H9 (cell line): Measurements from ENCODE around the gene PEG3. TPM values are rescaled to one million over a fixed set of nuclear protein-coding genes. Genes with fewer than 3 reads are reported as not detected.
A peak's percentile ranks its signal among the peaks of the same experiment; 100 is the strongest.

Experiments used
- DNase-seq: peaks from one replicate; pipeline ENCODE4 v3.0.0-alpha.2; 2017
- H2AFZ ChIP-seq: one replicate; pipeline ENCODE4 v1.6.1; 2013; ENCODE audit warnings: mild to moderate bottlenecking, low read length, control low read depth, moderate library complexity
- H2AK5ac ChIP-seq: 2 replicates; pipeline ENCODE4 v1.6.1; 2013; ENCODE audit warnings: low read length, control low read depth, mixed read lengths; ENCODE audit not compliant: insufficient read length
- H2BK120ac ChIP-seq: one replicate; pipeline ENCODE4 v1.6.1; 2013; ENCODE audit warnings: low read depth, mild to moderate bottlenecking, low read length, control low read depth, inconsistent platforms; ENCODE audit not compliant: poor library complexity, severe bottlenecking
- H2BK12ac ChIP-seq: 2 replicates; pipeline ENCODE4 v1.6.1; 2013; ENCODE audit warnings: low read length, control low read depth, mixed read lengths, low read depth; ENCODE audit not compliant: insufficient read length
- H2BK15ac ChIP-seq: 2 replicates; pipeline ENCODE4 v1.6.1; 2013; ENCODE audit warnings: low read depth, low read length, control low read depth
- H2BK20ac ChIP-seq: one replicate; pipeline ENCODE4 v1.6.1; 2013; ENCODE audit warnings: low read depth, mild to moderate bottlenecking, low read length, control low read depth, inconsistent platforms; ENCODE audit not compliant: poor library complexity, severe bottlenecking
- H2BK5ac ChIP-seq: 2 replicates; pipeline ENCODE4 v1.6.1; 2013; ENCODE audit warnings: low read length, control low read depth, mixed read lengths; ENCODE audit not compliant: insufficient read length
- H3K14ac ChIP-seq: 2 replicates; pipeline ENCODE4 v1.6.1; 2013; ENCODE audit warnings: low read length, control low read depth; ENCODE audit not compliant: insufficient read depth
- H3K18ac ChIP-seq: 2 replicates; pipeline ENCODE4 v1.6.1; 2013; ENCODE audit warnings: low read depth, mild to moderate bottlenecking, mixed read lengths, low read length, control low read depth; ENCODE audit not compliant: insufficient read length
- H3K23ac ChIP-seq: 2 replicates; pipeline ENCODE4 v1.6.1; 2013; ENCODE audit warnings: low read length, control low read depth, mixed read lengths, low read depth; ENCODE audit not compliant: insufficient read length
- H3K23me2 ChIP-seq: 2 replicates; pipeline ENCODE4 v1.6.1; 2013; ENCODE audit warnings: low read depth, mild to moderate bottlenecking, mixed read lengths, low read length, control low read depth; ENCODE audit not compliant: insufficient read length, poor library complexity, severe bottlenecking
- H3K27ac ChIP-seq: 2 replicates; pipeline ENCODE4 v1.5.1; 2013; ENCODE audit warnings: low read length, control low read depth, mixed read lengths, low read depth; ENCODE audit not compliant: insufficient read length
- H3K27me3 ChIP-seq: 2 replicates; pipeline ENCODE4 v1.6.1; 2013; ENCODE audit warnings: low read length, control low read depth, inconsistent platforms; ENCODE audit not compliant: insufficient read depth
- H3K4ac ChIP-seq: 2 replicates; pipeline ENCODE4 v1.6.1; 2013; ENCODE audit warnings: low read depth, mild to moderate bottlenecking, control low read depth, inconsistent platforms, low read length, moderate library complexity
- H3K4me1 ChIP-seq: 2 replicates; pipeline ENCODE4 v1.6.1; 2013; ENCODE audit warnings: low read length, control low read depth, inconsistent platforms; ENCODE audit not compliant: insufficient read depth
- H3K4me2 ChIP-seq: 2 replicates; pipeline ENCODE4 v1.6.1; 2013; ENCODE audit warnings: low read length, control low read depth, mixed read lengths; ENCODE audit not compliant: insufficient read length, insufficient read depth
- H3K56ac ChIP-seq: 2 replicates; pipeline ENCODE4 v1.6.1; 2013; ENCODE audit warnings: low read depth, mild to moderate bottlenecking, mixed read lengths, low read length, control low read depth; ENCODE audit not compliant: insufficient read length
- H3K79me1 ChIP-seq: 2 replicates; pipeline ENCODE4 v1.6.1; 2013; ENCODE audit warnings: low read depth, mild to moderate bottlenecking, moderate library complexity, low read length, control low read depth, inconsistent platforms; ENCODE audit not compliant: insufficient read depth, poor library complexity, severe bottlenecking
- H3K79me2 ChIP-seq: 2 replicates; pipeline ENCODE4 v1.6.1; 2013; ENCODE audit warnings: low read length, control low read depth, inconsistent platforms; ENCODE audit not compliant: insufficient read depth
- H3K9ac ChIP-seq: 2 replicates; pipeline ENCODE4 v1.6.1; 2013; ENCODE audit warnings: low read length, control low read depth, mixed read lengths; ENCODE audit not compliant: insufficient read length; ENCODE audit errors: extremely low read depth
- H3K9me3 ChIP-seq: one replicate; pipeline ENCODE4 v1.6.1; 2013; ENCODE audit warnings: low read depth, low read length, inconsistent platforms; ENCODE audit not compliant: control insufficient read depth
- H3T11ph ChIP-seq: one replicate; pipeline ENCODE4 v1.6.1; 2013; ENCODE audit warnings: mild to moderate bottlenecking, low read length, control low read depth, inconsistent platforms
- H4K20me1 ChIP-seq: one replicate; pipeline ENCODE4 v1.6.1; 2013; ENCODE audit not compliant: control insufficient read depth, insufficient read length, insufficient read depth
- H4K5ac ChIP-seq: 2 replicates; pipeline ENCODE4 v1.6.1; 2013; ENCODE audit warnings: low read depth, mild to moderate bottlenecking, mixed read lengths, low read length, control low read depth; ENCODE audit not compliant: insufficient read length
- H4K8ac ChIP-seq: replicated peaks from 2 replicates; pipeline ENCODE4 v1.6.1; 2013; ENCODE audit warnings: low read length, control low read depth, mixed read lengths, low read depth; ENCODE audit not compliant: insufficient read length
- H4K91ac ChIP-seq: 2 replicates; pipeline ENCODE4 v1.6.1; 2013; ENCODE audit warnings: low read depth, mild to moderate bottlenecking, moderate library complexity, mixed read lengths, low read length, control low read depth; ENCODE audit not compliant: insufficient read length
- H3K27ac Mint-ChIP-seq, 3 experiments: 2 replicates in 2 of 3; 3 replicates in 1 of 3; pipeline ENCODE4 v1.8.0; 2020 to 2021; ENCODE audit warnings: mixed read lengths in 3 of 3, mild to moderate bottlenecking in 1 of 3, moderate library complexity in 1 of 3
- H3K27me3 Mint-ChIP-seq: 2 replicates; pipeline ENCODE4 v1.8.0; 2021; ENCODE audit warnings: low read depth, mild to moderate bottlenecking, moderate library complexity, mixed read lengths
- H3K36me3 Mint-ChIP-seq, 3 experiments: 2 replicates in 2 of 3; 3 replicates in 1 of 3; pipeline ENCODE4 v1.8.0; 2020 to 2021; ENCODE audit warnings: low read depth in 3 of 3, mixed read lengths in 3 of 3; ENCODE audit not compliant: insufficient read depth in 1 of 3
- H3K4me1 Mint-ChIP-seq, 2 experiments: 2 replicates each; pipeline ENCODE4 v1.8.0; 2020; ENCODE audit warnings: mixed read lengths in 2 of 2
- H3K4me3 Mint-ChIP-seq, 2 experiments: 2 replicates in 1 of 2; 3 replicates in 1 of 2; pipeline ENCODE4 v1.8.0; 2020 to 2021; ENCODE audit warnings: mild to moderate bottlenecking in 2 of 2, mixed read lengths in 2 of 2, moderate library complexity in 1 of 2
- H3K9me3 Mint-ChIP-seq, 2 experiments: 2 replicates in 1 of 2; 3 replicates in 1 of 2; pipeline ENCODE4 v1.8.0; 2020; ENCODE audit warnings: mild to moderate bottlenecking in 2 of 2, mixed read lengths in 2 of 2, moderate library complexity in 1 of 2
- CTCF ChIP-seq: fragments of 200-600 bp; sonication (generic); conservative IDR thresholded peaks from 3 replicates; pipeline ENCODE4 v1.8.0; 2021; ENCODE audit warnings: antibody characterized with exemption, mild to moderate bottlenecking
- WGBS: extraction: QIAGEN DNeasy Blood & Tissue Kit; methylation state at CpG from one replicate; pipeline ENCODE4 v1.1.7; 2013; ENCODE audit warnings: missing lambda C conversion rate, low lambda C conversion rate, mixed read lengths; ENCODE audit not compliant: insufficient read length; ENCODE audit errors: extremely low coverage; 5-methylcytosine and 5-hydroxymethylcytosine counted together
- total RNA-seq: library from RNA; stranded (reverse); gene quantifications from 2 replicates; pipeline ENCODE4 v1.2.1, GENCODE V29; 2021

The PEG3 gene
- total RNA-seq, 1 experiment from 2014 or later = not detected

DNA sequence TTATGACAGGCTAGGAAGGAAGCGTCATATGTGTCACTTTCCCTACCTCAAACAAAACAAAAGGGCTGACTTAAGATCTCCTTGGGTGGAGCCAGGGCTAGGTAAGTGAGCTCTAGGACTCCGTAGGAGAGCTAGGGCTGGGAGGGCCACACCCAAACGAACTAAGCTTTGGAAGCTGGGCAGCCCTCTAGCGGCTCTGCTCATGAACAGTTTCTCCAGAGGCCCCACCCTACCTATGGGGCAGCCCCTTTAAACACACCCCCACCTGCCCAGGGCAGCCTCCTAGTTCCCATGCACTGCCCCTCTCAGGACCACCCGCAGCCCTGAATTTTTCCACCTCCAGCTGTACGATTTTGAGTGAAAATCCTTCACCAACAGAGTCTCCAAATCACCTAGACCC, 3.5 kb downstream of the PEG3 start:
- Histone ChIP-seq H4K91ac (no peak overlapping the region), H2BK120ac (no peak overlapping the region), H3K14ac (no peak overlapping the region), H2AK5ac (no peak overlapping the region), H3K4ac (no peak overlapping the region), H2AFZ (no peak overlapping the region), H3K4me2 (peak overlapping the region; percentile 46), H3K56ac (no peak overlapping the region), H3K79me1 (no peaks in the 10 kb centered on the region), H3K23me2 (no peaks in the 10 kb centered on the region), H3K27ac (no peak overlapping the region), H2BK5ac (no peak overlapping the region), H3K79me2 (no peaks in the 10 kb centered on the region), H4K5ac (no peak overlapping the region), H3K23ac (no peak overlapping the region), H3T11ph (no peak overlapping the region), H3K9me3 (peaks cover 84% of the 10 kb centered on the region), H2BK15ac (no peak overlapping the region), H3K9ac (no peak overlapping the region), H2BK12ac (no peak overlapping the region), H2BK20ac (no peak overlapping the region), H3K4me1 (no peaks in the 10 kb centered on the region), H3K18ac (no peak overlapping the region), H3K27me3 (no peaks in the 10 kb centered on the region), H4K20me1 (no peaks in the 10 kb centered on the region), H4K8ac (no peak overlapping the region)
- no peak overlapping the region for H3K27ac Mint-ChIP-seq
- no peak overlapping the region for H3K4me3 Mint-ChIP-seq
- no peaks in the 10 kb centered on the region for H3K4me1 Mint-ChIP-seq
- H3K9me3 Mint-ChIP-seq = peaks cover 90 to 91% of the 10 kb centered on the region in 2 experiments
- no peak for DNase-seq
- H3K27me3 Mint-ChIP-seq = peaks cover 8% of the 10 kb centered on the region
- peaks cover 26 to 47% (median 41%) of the 10 kb centered on the region in 3 experiments for H3K36me3 Mint-ChIP-seq
- WGBS = no CpG with 5 or more reads among the region's 6 CpGs
- TF ChIP-seq CTCF = no peak
